Endothelial cell of umbilical vein (primary cell): ENCODE data around the gene STPG4. TPM values are rescaled to one million over a fixed set of nuclear protein-coding genes. Genes with fewer than 3 reads are reported as not detected.

Experiments
- BruUV-seq: library from RNA; stranded (reverse); fragments of 400-500 nt; replicated peaks from 2 replicates; lab custom pipeline; 2021; lab: Mats Ljungman, UMichigan
- CTCF ChIA-PET: fragments of 300-600, 350-600 bp; sonication (Branson Sonifier 250); formaldehyde crosslinking; loops from one replicate; lab custom pipeline; 2021; ENCODE audit warnings: antibody characterized with exemption, inconsistent platforms; lab: Charles Lee
- POLR2A ChIA-PET: fragments of 300-600, 350-600 bp; sonication (Branson Sonifier 250); formaldehyde crosslinking; loops from one replicate; lab custom pipeline; 2021; ENCODE audit warnings: antibody characterized with exemption, inconsistent platforms; lab: Charles Lee
- DNase-seq: peaks from one replicate; pipeline ENCODE4 v3.0.0-alpha.2; 2011; ENCODE audit warnings: low read depth, low spot score
- FAIRE-seq: peaks from 2 replicates; lab custom pipeline; 2011; peaks lifted over from hg19 to GRCh38; lab: Jason Lieb, UNC
- H2AFZ ChIP-seq: 2 replicates; pipeline ENCODE4 v1.6.0; 2012; ENCODE audit warnings: low read depth, low read length, control low read depth, inconsistent platforms
- H3K27ac ChIP-seq: 2 replicates; pipeline ENCODE4 v1.5.1; 2011; ENCODE audit warnings: low read depth, mild to moderate bottlenecking, control low read depth, low read length, moderate library complexity; ENCODE audit not compliant: insufficient read depth
- H3K27me3 ChIP-seq, 2 experiments: 2 replicates each; pipeline versions ENCODE4 v1.6.0 to v1.6.1; 2011; ENCODE audit warnings: low read length in 2 of 2, mixed read lengths in 1 of 2; ENCODE audit not compliant: control insufficient read depth in 2 of 2, insufficient read depth in 2 of 2
- H3K36me3 ChIP-seq, 2 experiments: 2 replicates in 1 of 2; 3 replicates in 1 of 2; pipeline ENCODE4 v1.5.1; 2011; ENCODE audit warnings: low read length in 2 of 2, mild to moderate bottlenecking in 1 of 2, moderate library complexity in 1 of 2; ENCODE audit not compliant: control insufficient read depth in 2 of 2, insufficient read depth in 2 of 2; ENCODE audit errors: extremely low read depth in 1 of 2
- H3K4me1 ChIP-seq: 3 replicates; pipeline ENCODE4 v1.5.1; 2011; ENCODE audit warnings: mild to moderate bottlenecking, low read length; ENCODE audit not compliant: control insufficient read depth, insufficient read depth; ENCODE audit errors: extremely low read depth
- H3K4me2 ChIP-seq: 2 replicates; pipeline ENCODE4 v1.6.1; 2011; ENCODE audit warnings: low read length, control low read depth, mixed read lengths; ENCODE audit not compliant: insufficient read depth
- H3K4me3 ChIP-seq, 3 experiments: fragments of 200-600 bp in 1 of 3; sonication (generic), shearing (Covaris generic) in 1 of 3; replicated peaks in 1 of 3; 2 replicates each; pipeline ENCODE4 v1.5.1; 2011 to 2016; ENCODE audit warnings: control low read depth in 3 of 3, low read length in 3 of 3, mild to moderate bottlenecking in 2 of 3, inconsistent platforms in 1 of 3, low read depth in 1 of 3, moderate library complexity in 1 of 3; ENCODE audit not compliant: insufficient read depth in 1 of 3
- H3K79me2 ChIP-seq: 2 replicates; pipeline ENCODE4 v1.6.0; 2012; ENCODE audit warnings: low read length, inconsistent platforms; ENCODE audit not compliant: control insufficient read depth, insufficient read depth
- H3K9ac ChIP-seq: replicated peaks from 2 replicates; pipeline ENCODE3; 2011; ENCODE audit warnings: low read length, control low read depth; ENCODE audit not compliant: insufficient read depth; ENCODE audit errors: extremely low read depth
- H3K9me1 ChIP-seq: replicated peaks from 3 replicates; pipeline ENCODE4 v1.6.0; 2011; ENCODE audit warnings: mild to moderate bottlenecking, low read length; ENCODE audit not compliant: control insufficient read depth, insufficient read depth; ENCODE audit errors: extremely low read depth
- H3K9me3 ChIP-seq: replicated peaks from 2 replicates; pipeline ENCODE4 v1.5.1; 2012; ENCODE audit warnings: low read length, inconsistent platforms; ENCODE audit not compliant: control insufficient read depth, insufficient read depth
- H4K20me1 ChIP-seq: replicated peaks from 2 replicates; pipeline ENCODE3; 2011; ENCODE audit warnings: mild to moderate bottlenecking, low read length; ENCODE audit not compliant: control insufficient read depth, insufficient read depth; ENCODE audit errors: extremely low read depth
- EZH2 ChIP-seq: IDR thresholded peaks from 2 replicates; pipeline ENCODE4 v1.6.1; 2012; ENCODE audit warnings: borderline replicate concordance, low read depth, mild to moderate bottlenecking, moderate library complexity, low read length, inconsistent platforms; ENCODE audit not compliant: severe bottlenecking
- FOS ChIP-seq: IDR thresholded peaks from 2 replicates; pipeline ENCODE4 v1.6.1; 2011; ENCODE audit warnings: mild to moderate bottlenecking, low read length, moderate library complexity, borderline replicate concordance; ENCODE audit not compliant: insufficient read depth
- GATA2 ChIP-seq: IDR thresholded peaks from 2 replicates; pipeline ENCODE4 v1.7.0; 2011; ENCODE audit warnings: low read depth, mild to moderate bottlenecking, moderate library complexity, mixed read lengths, low read length; ENCODE audit not compliant: insufficient read length, insufficient read depth
- JUN ChIP-seq: IDR thresholded peaks from 2 replicates; pipeline ENCODE4 v1.6.1; 2011; ENCODE audit warnings: borderline replicate concordance, low read depth; ENCODE audit not compliant: insufficient read length, insufficient read depth
- MYC ChIP-seq: IDR thresholded peaks from one replicate; pipeline ENCODE4 v1.6.1; 2011; ENCODE audit warnings: mild to moderate bottlenecking, low read depth, low read length
- POLR2A ChIP-seq: IDR thresholded peaks from 2 replicates; pipeline ENCODE4 v1.6.1; 2012; ENCODE audit warnings: low read depth, mild to moderate bottlenecking, control low read depth, low read length
- POLR2AphosphoS5 ChIP-seq: IDR thresholded peaks from 2 replicates; pipeline ENCODE4 v1.6.1; 2012; ENCODE audit warnings: low read depth, mild to moderate bottlenecking, control low read depth, low read length, moderate library complexity; ENCODE audit not compliant: insufficient read depth
- dilution Hi-C: fragments of 300-500 bp; cut with MboI; formaldehyde crosslinking; loops from one replicate; pipeline ENCODE4 v1.15.0; 2019; ENCODE audit warnings: low sequenced_read_pairs; ENCODE audit not compliant: extremely low pct_ligation_motif_present
- intact Hi-C: fragments of 100-400 bp; cut with micrococcal nuclease; formaldehyde crosslinking; loops from one replicate; pipeline ENCODE4 v1.10.0; 2022
- polyA plus RNA-seq, 4 experiments: library from polyadenylated mRNA; depleted of rRNA in 3 of 4; stranded (reverse) in 3 of 4; unstranded in 1 of 4; fragments of >200 nt; gene quantifications; 2 replicates each; pipeline versions ENCODE4 v1.2.1 to v1.2.3, GENCODE V29; 2011 to 2012; ENCODE audit warnings: missing spikeins in 1 of 4
- total RNA-seq: library from RNA; stranded (reverse); gene quantifications from 2 replicates; pipeline ENCODE4 v1.2.3, GENCODE V29; 2021
- TF ChIP-seq, protein P1 (sequence below): IDR thresholded peaks from 2 replicates; pipeline ENCODE4 v1.6.1; 2011; ENCODE audit not compliant: insufficient read depth, insufficient read length
- TF ChIP-seq, protein P2 (sequence below), 2 donors: IDR thresholded peaks; 1 replicate in 1 of 2; 2 replicates in 1 of 2; pipeline ENCODE4 v1.5.1; 2011; ENCODE audit warnings: low read length in 2 of 2, mild to moderate bottlenecking in 2 of 2, moderate library complexity in 2 of 2, control low read depth in 1 of 2, inconsistent platforms in 1 of 2, low read depth in 1 of 2; ENCODE audit not compliant: insufficient read depth in 1 of 2; ENCODE audit errors: extremely low read depth in 1 of 2

STPG4 gene
- total and polyA plus RNA-seq, 2 donors (not counting 3 experiments of a cell fraction or from before 2014, with no cell fraction given) = 0.53 TPM; not detected in 1

DNA sequence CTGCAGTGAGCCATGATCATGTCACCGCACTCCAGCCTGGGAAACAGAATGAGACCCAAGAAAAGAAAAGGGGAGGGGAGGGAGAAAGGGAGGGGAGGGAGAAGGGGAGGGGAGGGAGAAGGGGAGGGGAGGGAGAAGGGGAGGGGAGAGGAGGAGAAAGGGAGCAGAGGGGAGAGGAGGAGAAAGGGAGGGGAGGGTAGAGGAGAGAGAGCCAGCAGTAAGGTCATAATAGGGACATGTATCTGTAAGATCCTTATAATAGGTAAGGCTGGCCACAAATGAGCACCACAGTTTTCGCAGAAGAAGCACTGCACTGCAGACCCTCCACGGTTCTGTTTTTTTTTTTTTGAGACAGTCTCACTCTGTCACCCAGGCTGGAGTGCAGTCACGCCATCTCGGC lies 62.6 kb downstream of the STPG4 start:
- POLR2A ChIA-PET = no interaction called here
- H3K4me3 ChIP-seq = no peak overlapping the region
- FAIRE-seq (no peak), DNase-seq (no peak)
- peaks cover 26% of the 10 kb centered on the region for H3K4me1 ChIP-seq
- dilution Hi-C loops (no loop called here), intact Hi-C loops (no loop called here)
- CTCF ChIA-PET = no interaction called here
- H3K36me3 ChIP-seq = no peaks in the 10 kb centered on the region
- no peaks in the 10 kb centered on the region for H3K79me2 ChIP-seq
- TF ChIP-seq MYC (no peak), JUN (no peak), EZH2 (no peak), POLR2AphosphoS5 (no peak), GATA2 (no peak), POLR2A (no peak), FOS (no peak)
- TF ChIP-seq, protein P1, sequence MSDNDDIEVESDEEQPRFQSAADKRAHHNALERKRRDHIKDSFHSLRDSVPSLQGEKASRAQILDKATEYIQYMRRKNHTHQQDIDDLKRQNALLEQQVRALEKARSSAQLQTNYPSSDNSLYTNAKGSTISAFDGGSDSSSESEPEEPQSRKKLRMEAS = no peak
- TF ChIP-seq, protein P2, sequence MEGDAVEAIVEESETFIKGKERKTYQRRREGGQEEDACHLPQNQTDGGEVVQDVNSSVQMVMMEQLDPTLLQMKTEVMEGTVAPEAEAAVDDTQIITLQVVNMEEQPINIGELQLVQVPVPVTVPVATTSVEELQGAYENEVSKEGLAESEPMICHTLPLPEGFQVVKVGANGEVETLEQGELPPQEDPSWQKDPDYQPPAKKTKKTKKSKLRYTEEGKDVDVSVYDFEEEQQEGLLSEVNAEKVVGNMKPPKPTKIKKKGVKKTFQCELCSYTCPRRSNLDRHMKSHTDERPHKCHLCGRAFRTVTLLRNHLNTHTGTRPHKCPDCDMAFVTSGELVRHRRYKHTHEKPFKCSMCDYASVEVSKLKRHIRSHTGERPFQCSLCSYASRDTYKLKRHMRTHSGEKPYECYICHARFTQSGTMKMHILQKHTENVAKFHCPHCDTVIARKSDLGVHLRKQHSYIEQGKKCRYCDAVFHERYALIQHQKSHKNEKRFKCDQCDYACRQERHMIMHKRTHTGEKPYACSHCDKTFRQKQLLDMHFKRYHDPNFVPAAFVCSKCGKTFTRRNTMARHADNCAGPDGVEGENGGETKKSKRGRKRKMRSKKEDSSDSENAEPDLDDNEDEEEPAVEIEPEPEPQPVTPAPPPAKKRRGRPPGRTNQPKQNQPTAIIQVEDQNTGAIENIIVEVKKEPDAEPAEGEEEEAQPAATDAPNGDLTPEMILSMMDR (IDR thresholded peaks at IDR 0.05; ENCODE audit: extremely low read depth in 1 of 2, insufficient read depth in 1 of 2, low read depth in 1 of 2, low read length in 2 of 2) = no peak
- H3K9ac ChIP-seq = no peak overlapping the region
- no peaks in the 10 kb centered on the region for H3K27me3 ChIP-seq
- BruUV-seq = no TSS peak
- no peaks in the 10 kb centered on the region for H4K20me1 ChIP-seq
- H3K4me2 ChIP-seq = no peak overlapping the region
- no peak overlapping the region for H2AFZ ChIP-seq
- no peaks in the 10 kb centered on the region for H3K9me1 ChIP-seq
- no peaks in the 10 kb centered on the region for H3K9me3 ChIP-seq
- no peak overlapping the region for H3K27ac ChIP-seq
